ENCODE data around the gene WIZ. TPM values are rescaled to one million over a fixed set of nuclear protein-coding genes. Genes with fewer than 3 reads are reported as not detected.

Gene WIZ
- total and polyA plus RNA-seq, 2 experiments from 2014 or later, result 8.9 to 39.5 TPM

DNA sequence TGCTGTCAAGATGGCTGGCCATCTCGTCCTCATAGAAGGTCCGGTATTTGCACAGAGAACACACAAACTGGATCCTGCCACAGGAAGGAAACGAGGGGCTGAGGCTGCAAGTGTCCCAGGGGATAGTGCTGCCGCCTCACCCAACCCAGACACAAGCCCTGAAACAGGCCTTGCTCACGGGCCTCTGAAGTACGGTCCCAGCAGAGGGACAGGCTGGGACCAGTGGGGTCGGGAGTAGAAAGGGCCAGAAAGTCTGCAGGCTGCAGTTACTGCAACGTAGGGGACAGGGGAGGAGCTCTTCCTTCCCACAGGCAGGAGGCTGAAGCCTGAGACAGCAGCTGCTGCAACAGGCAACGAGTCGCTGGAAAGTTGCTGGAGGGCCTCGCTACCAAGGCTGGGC, 52.0 kb downstream of the WIZ start:
- no peaks in the 10 kb centered on the region for H3K4me1 Mint-ChIP-seq
- Histone ChIP-seq H3K4me3 (no peak overlapping the region), H2AFZ (no peak overlapping the region), H3K27me3 (ENCODE audit: insufficient read depth) (no peaks in the 10 kb centered on the region), H3F3A (replicated peaks; ENCODE audit: low read depth) (0 out of 2 replicates have a peak, but pooled peaks cover 5% of the 10 kb centered on the region), H3K79me2 (replicated peaks; ENCODE audit: insufficient read depth) (peaks cover 35% of the 10 kb centered on the region), H3K27ac (ENCODE audit: low read depth) (no peak overlapping the region), H3K36me3 (ENCODE audit: insufficient read depth) (peaks cover 6% of the 10 kb centered on the region), H3K4me2 (no peak overlapping the region), H3K9me2 (ENCODE audit: insufficient read depth) (no peaks in the 10 kb centered on the region), H3K4me1 (ENCODE audit: insufficient read depth) (no peaks in the 10 kb centered on the region), H4K20me1 (replicated peaks; ENCODE audit: insufficient read depth) (peaks cover 7% of the 10 kb centered on the region)
- no peaks in the 10 kb centered on the region; the same call in 1 of the 3 replicates for H3K9me3 Mint-ChIP-seq
- H3K27me3 Mint-ChIP-seq (ENCODE audit: insufficient read depth, low read depth, poor library complexity), result peaks cover 5% of the 10 kb centered on the region
- H3K27ac Mint-ChIP-seq, result no peak overlapping the region
- no peak overlapping the region for H3K4me3 Mint-ChIP-seq
- ATAC-seq, result no peak
- peaks cover 72% of the 10 kb centered on the region for H3K36me3 Mint-ChIP-seq (ENCODE audit: low read depth)
- no peak for TF ChIP-seq CREB1 (CRISPR knock-in tag; IDR thresholded peaks at IDR 0.05; ENCODE audit: low read depth)
- TF ChIP-seq, protein P1, sequence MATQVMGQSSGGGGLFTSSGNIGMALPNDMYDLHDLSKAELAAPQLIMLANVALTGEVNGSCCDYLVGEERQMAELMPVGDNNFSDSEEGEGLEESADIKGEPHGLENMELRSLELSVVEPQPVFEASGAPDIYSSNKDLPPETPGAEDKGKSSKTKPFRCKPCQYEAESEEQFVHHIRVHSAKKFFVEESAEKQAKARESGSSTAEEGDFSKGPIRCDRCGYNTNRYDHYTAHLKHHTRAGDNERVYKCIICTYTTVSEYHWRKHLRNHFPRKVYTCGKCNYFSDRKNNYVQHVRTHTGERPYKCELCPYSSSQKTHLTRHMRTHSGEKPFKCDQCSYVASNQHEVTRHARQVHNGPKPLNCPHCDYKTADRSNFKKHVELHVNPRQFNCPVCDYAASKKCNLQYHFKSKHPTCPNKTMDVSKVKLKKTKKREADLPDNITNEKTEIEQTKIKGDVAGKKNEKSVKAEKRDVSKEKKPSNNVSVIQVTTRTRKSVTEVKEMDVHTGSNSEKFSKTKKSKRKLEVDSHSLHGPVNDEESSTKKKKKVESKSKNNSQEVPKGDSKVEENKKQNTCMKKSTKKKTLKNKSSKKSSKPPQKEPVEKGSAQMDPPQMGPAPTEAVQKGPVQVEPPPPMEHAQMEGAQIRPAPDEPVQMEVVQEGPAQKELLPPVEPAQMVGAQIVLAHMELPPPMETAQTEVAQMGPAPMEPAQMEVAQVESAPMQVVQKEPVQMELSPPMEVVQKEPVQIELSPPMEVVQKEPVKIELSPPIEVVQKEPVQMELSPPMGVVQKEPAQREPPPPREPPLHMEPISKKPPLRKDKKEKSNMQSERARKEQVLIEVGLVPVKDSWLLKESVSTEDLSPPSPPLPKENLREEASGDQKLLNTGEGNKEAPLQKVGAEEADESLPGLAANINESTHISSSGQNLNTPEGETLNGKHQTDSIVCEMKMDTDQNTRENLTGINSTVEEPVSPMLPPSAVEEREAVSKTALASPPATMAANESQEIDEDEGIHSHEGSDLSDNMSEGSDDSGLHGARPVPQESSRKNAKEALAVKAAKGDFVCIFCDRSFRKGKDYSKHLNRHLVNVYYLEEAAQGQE (IDR thresholded peaks at IDR 0.05; ENCODE audit: unreplicated experiment), result no peak
- TF ChIP-seq, protein P2, sequence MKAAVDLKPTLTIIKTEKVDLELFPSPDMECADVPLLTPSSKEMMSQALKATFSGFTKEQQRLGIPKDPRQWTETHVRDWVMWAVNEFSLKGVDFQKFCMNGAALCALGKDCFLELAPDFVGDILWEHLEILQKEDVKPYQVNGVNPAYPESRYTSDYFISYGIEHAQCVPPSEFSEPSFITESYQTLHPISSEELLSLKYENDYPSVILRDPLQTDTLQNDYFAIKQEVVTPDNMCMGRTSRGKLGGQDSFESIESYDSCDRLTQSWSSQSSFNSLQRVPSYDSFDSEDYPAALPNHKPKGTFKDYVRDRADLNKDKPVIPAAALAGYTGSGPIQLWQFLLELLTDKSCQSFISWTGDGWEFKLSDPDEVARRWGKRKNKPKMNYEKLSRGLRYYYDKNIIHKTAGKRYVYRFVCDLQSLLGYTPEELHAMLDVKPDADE (IDR thresholded peaks at IDR 0.05), result no peak
- TF ChIP-seq, protein P3, sequence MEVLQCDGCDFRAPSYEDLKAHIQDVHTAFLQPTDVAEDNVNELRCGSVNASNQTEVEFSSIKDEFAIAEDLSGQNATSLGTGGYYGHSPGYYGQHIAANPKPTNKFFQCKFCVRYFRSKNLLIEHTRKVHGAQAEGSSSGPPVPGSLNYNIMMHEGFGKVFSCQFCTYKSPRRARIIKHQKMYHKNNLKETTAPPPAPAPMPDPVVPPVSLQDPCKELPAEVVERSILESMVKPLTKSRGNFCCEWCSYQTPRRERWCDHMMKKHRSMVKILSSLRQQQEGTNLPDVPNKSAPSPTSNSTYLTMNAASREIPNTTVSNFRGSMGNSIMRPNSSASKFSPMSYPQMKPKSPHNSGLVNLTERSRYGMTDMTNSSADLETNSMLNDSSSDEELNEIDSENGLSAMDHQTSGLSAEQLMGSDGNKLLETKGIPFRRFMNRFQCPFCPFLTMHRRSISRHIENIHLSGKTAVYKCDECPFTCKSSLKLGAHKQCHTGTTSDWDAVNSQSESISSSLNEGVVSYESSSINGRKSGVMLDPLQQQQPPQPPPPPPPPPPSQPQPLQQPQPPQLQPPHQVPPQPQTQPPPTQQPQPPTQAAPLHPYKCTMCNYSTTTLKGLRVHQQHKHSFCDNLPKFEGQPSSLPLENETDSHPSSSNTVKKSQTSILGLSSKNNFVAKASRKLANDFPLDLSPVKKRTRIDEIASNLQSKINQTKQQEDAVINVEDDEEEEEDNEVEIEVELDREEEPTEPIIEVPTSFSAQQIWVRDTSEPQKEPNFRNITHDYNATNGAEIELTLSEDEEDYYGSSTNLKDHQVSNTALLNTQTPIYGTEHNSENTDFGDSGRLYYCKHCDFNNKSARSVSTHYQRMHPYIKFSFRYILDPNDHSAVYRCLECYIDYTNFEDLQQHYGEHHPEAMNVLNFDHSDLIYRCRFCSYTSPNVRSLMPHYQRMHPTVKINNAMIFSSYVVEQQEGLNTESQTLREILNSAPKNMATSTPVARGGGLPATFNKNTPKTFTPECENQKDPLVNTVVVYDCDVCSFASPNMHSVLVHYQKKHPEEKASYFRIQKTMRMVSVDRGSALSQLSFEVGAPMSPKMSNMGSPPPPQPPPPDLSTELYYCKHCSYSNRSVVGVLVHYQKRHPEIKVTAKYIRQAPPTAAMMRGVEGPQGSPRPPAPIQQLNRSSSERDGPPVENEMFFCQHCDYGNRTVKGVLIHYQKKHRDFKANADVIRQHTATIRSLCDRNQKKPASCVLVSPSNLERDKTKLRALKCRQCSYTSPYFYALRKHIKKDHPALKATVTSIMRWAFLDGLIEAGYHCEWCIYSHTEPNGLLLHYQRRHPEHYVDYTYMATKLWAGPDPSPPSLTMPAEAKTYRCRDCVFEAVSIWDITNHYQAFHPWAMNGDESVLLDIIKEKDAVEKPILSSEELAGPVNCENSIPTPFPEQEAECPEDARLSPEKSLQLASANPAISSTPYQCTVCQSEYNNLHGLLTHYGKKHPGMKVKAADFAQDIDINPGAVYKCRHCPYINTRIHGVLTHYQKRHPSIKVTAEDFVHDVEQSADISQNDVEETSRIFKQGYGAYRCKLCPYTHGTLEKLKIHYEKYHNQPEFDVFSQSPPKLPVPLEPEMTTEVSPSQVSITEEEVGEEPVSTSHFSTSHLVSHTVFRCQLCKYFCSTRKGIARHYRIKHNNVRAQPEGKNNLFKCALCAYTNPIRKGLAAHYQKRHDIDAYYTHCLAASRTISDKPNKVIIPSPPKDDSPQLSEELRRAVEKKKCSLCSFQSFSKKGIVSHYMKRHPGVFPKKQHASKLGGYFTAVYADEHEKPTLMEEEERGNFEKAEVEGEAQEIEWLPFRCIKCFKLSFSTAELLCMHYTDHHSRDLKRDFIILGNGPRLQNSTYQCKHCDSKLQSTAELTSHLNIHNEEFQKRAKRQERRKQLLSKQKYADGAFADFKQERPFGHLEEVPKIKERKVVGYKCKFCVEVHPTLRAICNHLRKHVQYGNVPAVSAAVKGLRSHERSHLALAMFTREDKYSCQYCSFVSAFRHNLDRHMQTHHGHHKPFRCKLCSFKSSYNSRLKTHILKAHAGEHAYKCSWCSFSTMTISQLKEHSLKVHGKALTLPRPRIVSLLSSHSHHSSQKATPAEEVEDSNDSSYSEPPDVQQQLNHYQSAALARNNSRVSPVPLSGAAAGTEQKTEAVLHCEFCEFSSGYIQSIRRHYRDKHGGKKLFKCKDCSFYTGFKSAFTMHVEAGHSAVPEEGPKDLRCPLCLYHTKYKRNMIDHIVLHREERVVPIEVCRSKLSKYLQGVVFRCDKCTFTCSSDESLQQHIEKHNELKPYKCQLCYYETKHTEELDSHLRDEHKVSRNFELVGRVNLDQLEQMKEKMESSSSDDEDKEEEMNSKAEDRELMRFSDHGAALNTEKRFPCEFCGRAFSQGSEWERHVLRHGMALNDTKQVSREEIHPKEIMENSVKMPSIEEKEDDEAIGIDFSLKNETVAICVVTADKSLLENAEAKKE (CRISPR knock-in tag; IDR thresholded peaks at IDR 0.05), result no peak
- no peak for TF ChIP-seq NANOG (IDR thresholded peaks at IDR 0.05; ENCODE audit: borderline replicate concordance)
- TF ChIP-seq JUNB (IDR thresholded peaks at IDR 0.05; ENCODE audit: unreplicated experiment), result no peak
- no peak for TF ChIP-seq EZH2phosphoT487 (IDR thresholded peaks at IDR 0.05; ENCODE audit: unreplicated experiment)
- TF ChIP-seq STAT1 (IDR thresholded peaks at IDR 0.05; ENCODE audit: unreplicated experiment), result no peak
- TF ChIP-seq ZNF114 (CRISPR knock-in tag; IDR thresholded peaks at IDR 0.05), result no peak
- TF ChIP-seq EZH2 (IDR thresholded peaks at IDR 0.05; ENCODE audit: low read depth, unreplicated experiment), result no peak
- no peak for TF ChIP-seq ZNF331 (CRISPR knock-in tag; IDR thresholded peaks at IDR 0.05; ENCODE audit: low read depth)
- TF ChIP-seq POLR2AphosphoS5 (IDR thresholded peaks at IDR 0.05; ENCODE audit: low read depth), result no peak
- no peak for DNase-seq (ENCODE audit: low spot score)
